HG02798 (cell line): ENCODE data around the gene RTP5.
A peak's percentile ranks its signal among the peaks of the same experiment; 100 is the strongest.

Experiments
- ATAC-seq: cut with Tn5 transposase; IDR thresholded peaks from one replicate; pipeline ENCODE4 v1.9.1; 2021; ENCODE audit warnings: mild to moderate bottlenecking; ENCODE audit not compliant: unreplicated experiment, poor library complexity

RTP5 gene

GRCh38 chr2:241857041-241857541 lies 12.4 kb upstream of the RTP5 start:
- ATAC-seq, result no peak

- no peak for ATAC-seq
These were observed 11.9 kb upstream of the RTP5 start for GRCh38 chr2:241857572-241858121.

GRCh38 chr2:241858206-241859016 lies 11.1 kb upstream of the RTP5 start, which contains the start of gene PDCD1:
PDCD1 (minus strand) TSS chr2:241858894; CDS start chr2:241858838, 56 bp downstream.
- ATAC-seq, result peak; percentile 40

GRCh38 chr2:241859017-241859435 lies 10.5 kb upstream of the RTP5 start:
- peak; percentile 11 for ATAC-seq

- peak; percentile 32 for ATAC-seq
These were observed 9.9 kb upstream of the RTP5 start for GRCh38 chr2:241859436-241860183.

- no peak for ATAC-seq
These were observed 9.1 kb upstream of the RTP5 start for GRCh38 chr2:241860184-241861078.

GRCh38 chr2:241861264-241861663 lies 8.3 kb upstream of the RTP5 start:
- no peak for ATAC-seq

GRCh38 chr2:241862093-241862492 lies 7.4 kb upstream of the RTP5 start:
- no peak for ATAC-seq

GRCh38 chr2:241862775-241863535 lies 6.6 kb upstream of the RTP5 start:
- no peak for ATAC-seq

GRCh38 chr2:241863536-241863954 lies 6.0 kb upstream of the RTP5 start:
- peak; percentile 31 for ATAC-seq

GRCh38 chr2:241864168-241864849 lies 5.2 kb upstream of the RTP5 start:
- ATAC-seq, result no peak

- ATAC-seq, result no peak
These were observed 4.7 kb upstream of the RTP5 start for GRCh38 chr2:241864850-241865213.

GRCh38 chr2:241865416-241865956 lies 4.0 kb upstream of the RTP5 start:
- ATAC-seq, result no peak

- ATAC-seq, result no peak
These were observed 3.4 kb upstream of the RTP5 start for GRCh38 chr2:241865957-241866789.

- ATAC-seq, result no peak
These were observed 2.5 kb upstream of the RTP5 start for GRCh38 chr2:241866790-241867645.

GRCh38 chr2:241867776-241868420 lies 1.6 kb upstream of the RTP5 start:
- no peak for ATAC-seq
